GM18517 (cell line): Measurements from ENCODE around the gene TCEA3.

Experiments used
- ATAC-seq: cut with Tn5 transposase; IDR thresholded peaks from one replicate; pipeline ENCODE4 v1.9.1; 2021; ENCODE audit warnings: mild to moderate bottlenecking, moderate library complexity; ENCODE audit not compliant: unreplicated experiment

Gene TCEA3

DNA sequence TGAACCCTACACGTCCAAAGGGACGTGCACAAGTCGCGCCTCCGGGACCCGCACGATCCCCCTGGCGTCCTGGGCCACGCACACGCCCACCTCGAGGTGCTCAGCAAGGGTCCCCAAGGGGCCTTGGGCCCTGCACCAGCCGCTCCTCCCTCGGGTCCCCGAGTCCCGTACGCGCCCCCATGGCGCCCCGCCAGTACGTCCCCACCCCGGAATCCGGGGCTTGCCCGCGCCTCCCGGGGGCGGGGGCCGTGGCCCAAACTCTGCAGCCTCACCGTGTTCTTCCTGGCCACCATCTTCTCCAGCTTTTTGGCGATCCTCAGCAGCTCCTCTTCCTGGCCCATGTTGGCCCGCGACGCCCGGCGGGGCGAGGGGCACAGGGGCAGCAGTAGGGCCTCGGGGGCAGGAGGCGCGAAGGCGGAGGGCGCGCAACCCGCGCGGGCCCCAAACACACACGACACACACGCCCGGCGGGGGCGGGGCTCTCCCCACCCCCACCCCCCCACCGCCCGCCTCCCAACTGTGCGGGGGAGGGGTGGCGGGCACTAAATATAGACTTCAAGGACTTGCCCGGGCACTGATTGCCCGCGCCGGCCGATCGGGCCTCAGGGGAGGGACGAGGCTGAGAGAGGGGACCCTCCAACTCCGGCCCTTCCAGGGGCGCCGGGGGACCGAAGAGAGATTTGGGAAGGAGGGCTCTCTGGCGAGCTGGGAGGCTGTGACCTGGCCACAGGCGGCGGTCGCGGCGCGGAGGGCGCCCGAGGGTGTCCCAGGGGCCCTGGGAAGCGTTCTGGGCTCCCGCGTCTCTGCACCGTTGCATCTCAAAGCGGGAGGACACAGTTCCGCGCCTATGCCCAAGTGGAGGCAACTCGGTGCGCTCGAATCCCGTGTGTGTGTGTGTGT, at the start of gene TCEA3:
TCEA3 (minus strand) TSS at position 456 of the 900 bp plus-strand sequence; CDS start at position 341, 115 bp downstream.
- ATAC-seq = no peak

GRCh38 chr1:23473037-23473800, 48.7 kb upstream of the TCEA3 start:
- no peak for ATAC-seq

DNA sequence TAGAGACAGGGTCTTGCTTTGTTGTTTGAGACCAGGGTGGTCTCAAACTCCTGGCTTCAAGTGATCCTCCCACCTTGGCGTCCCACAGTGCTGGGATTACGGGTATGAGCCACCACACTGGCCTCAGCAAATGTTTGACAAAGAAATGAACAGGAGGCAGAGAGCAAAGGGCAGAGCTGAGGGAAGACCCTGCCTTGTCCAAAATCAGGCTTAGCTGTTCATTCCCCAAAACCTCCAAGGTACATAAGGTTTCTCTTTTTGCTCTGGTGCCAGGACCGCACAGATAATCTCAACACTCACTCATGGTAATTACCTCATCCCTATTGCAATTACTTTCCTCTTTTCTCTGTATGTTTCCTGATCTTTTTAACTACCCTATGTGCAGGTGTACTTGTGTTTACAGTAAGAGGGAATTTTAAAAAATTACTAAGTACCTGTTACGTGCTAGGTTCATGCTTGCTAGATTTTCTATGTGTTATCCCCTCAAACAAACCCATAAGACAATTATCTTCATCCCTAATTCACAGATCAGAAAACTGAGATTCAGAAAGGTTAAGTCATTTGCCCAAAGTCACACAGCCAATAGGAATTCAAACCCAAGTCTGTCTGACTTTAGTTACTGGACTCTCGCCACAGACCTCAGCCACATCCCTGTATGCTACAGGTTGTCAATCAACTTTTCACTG, 47.9 kb upstream of the TCEA3 start:
- ATAC-seq = no peak

GRCh38 chr1:23471473-23472075, 47.0 kb upstream of the TCEA3 start:
- ATAC-seq = no peak

DNA sequence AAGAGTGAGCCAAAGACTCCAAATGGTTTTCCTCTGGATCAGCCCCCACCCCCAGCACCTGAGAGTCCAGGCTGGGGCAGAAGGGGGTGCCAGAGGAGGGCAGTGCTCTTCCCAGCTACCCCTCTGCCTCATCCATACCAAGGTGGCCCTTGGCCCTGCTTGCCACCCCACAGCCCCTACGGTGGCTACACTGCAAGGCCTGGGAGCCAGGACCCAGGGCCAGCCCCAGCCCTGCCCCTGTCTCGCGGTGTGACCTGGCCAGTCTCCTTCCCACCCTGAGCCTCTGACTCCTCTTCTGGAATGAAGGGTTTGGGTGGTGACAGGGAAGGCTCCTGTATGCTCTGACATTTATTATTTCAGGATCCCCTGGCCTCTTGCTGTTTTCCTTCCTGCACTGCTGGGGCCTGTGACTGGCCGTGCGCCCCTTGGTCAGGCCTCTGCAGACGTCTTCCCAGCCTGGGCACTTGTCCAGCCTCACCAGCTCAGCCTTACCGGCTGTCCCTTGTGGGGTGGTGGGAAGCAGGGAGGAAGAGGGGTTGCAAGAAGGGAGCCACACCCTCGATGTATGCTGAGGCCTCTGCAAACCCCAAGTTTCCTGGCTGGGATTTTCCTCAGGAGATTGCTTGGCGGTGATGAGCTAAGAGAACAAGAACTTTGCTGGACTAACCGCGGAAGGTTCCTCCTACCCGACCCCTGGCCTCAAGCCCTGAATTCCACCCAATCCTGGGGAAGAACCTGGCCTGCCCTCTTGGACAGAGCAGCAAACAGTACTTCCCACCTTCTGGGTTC, 45.9 kb upstream of the TCEA3 start:
- no peak for ATAC-seq

GRCh38 chr1:23469372-23469982, 44.9 kb upstream of the TCEA3 start:
- ATAC-seq = no peak

- ATAC-seq = no peak
Measured at GRCh38 chr1:23466423-23466989, 42.0 kb upstream of the TCEA3 start.

GRCh38 chr1:23463286-23463685, 38.7 kb upstream of the TCEA3 start:
- no peak for ATAC-seq

GRCh38 chr1:23462766-23463165, 38.2 kb upstream of the TCEA3 start:
- ATAC-seq = no peak

GRCh38 chr1:23461050-23461449, 36.5 kb upstream of the TCEA3 start:
- ATAC-seq = no peak

DNA sequence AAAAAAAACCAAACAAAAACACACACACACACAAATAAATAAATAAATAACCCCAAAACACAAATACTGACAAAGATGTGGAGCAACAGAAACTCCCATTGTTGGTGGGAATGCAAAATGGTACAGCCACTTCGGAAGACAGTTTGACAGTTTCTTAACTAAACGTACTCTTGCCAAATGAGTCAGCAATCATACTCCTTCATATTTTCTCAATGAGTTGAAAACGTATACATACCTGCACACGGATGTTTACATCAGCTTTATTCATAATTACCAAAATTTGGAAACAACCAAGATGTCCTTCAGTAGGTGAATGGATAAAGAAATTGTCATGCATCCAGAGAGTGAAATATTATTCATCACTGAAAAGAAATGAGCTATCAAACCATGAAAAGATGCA, 36.0 kb upstream of the TCEA3 start:
- ATAC-seq = no peak

DNA sequence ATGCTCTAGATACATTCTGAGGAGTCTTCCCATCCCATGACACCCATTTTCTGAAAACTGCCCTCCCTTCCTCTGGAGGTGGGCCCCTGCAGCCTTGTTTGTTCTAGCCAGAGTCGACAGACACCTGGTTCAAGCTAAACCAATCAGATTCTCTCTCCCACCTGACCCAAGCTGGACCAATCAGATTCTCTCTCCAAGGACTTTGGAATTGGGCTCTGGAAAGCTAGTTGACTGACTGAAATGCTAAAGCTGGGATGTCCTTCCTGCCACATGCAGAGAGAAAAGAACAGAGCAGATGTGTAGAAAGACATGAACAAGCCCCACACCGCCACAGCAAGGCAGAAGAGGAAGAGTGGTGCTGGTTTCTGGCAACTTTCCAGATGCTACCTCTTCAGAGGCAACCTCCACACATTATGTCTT, 34.8 kb upstream of the TCEA3 start:
- ATAC-seq = no peak

- no peak for ATAC-seq
Measured at GRCh38 chr1:23456226-23456625, 31.7 kb upstream of the TCEA3 start.

DNA sequence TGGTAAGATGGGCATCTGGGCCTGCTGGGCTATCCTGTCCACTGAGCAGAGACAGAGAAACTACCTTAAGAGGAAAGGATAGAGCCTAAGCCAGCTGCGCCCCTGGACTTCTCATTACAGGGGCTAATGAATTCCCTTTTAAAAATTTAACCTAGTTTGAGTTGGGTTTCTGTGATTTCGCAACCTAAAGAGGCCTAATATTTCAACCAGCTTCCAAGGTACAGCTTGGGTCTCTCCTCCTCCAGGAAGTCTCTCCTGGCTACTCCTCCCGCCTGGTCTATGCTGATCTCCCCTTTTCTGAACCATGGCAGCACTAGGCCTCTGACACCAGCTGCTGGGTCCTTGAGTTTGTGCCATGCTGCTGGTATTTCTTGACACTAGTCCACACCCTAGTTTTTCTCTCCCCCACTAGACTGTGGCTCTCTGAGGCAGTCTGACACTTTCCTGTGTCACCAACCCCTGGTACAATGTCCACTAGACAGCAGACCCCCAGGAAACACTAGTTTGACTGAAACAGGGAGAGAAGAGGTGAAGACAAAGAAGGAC, 29.0 kb upstream of the TCEA3 start:
- no peak for ATAC-seq

DNA sequence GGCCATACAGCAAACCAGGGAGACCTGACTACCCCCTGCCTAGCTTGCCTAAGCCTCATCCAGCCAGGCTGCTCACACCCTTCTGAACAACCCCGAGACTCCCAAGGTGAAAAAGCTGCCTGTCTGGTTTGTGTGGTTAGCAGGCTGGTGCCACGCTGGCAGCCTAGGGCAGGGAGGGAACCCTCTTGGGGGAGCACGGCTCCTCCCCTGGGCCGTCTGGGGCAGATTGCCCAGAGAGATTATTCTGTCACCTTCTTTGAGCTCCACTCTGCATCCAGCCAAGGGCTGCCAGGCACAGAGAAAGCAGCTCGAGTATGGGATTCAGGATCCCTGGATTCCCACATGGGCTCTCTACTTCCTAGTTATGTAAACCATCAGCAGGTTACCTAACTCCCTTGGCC, 27.5 kb upstream of the TCEA3 start:
- ATAC-seq = no peak

GRCh38 chr1:23451441-23451840, 26.9 kb upstream of the TCEA3 start:
- ATAC-seq = no peak

- no peak for ATAC-seq
Measured at GRCh38 chr1:23450894-23451293, 26.3 kb upstream of the TCEA3 start.

DNA sequence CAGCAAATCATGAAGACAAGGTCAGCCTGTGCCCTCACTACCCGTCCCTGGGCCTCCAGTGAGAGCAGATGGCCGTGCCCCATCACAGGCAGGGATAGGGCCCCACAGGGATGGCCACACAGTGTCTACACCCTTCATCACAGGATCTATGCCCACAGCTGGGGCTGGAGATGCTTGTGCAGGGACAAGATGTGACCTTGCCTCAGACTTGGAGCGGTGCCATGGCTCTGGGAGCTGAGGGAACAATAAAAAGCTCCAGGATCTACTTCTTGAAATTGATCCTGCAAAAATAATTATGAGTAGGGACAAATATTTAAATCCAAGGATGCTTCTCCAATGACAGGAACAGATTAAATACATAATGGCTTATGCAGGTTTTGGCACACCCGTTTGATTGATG, 25.4 kb upstream of the TCEA3 start:
- ATAC-seq = no peak

DNA sequence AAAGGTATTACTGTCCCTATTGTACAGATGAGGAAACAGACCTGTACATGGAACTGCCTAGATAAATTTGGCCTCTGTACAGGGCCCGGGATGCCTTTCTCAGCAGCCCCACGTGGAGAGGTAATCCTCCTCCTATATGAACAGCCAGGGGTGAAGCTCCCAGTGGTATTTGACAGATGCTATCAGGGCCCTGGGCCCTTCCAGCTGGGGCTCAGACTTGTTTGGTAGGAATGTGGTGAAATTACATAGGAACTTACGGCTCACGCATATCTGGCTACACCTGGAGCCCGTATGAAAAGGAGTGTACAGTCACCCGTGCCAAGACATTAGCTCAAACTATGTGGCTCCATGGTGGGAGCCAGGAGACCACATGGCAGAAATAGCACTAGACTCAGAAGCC, 24.8 kb upstream of the TCEA3 start:
- no peak for ATAC-seq
